ENCODE measurements around the gene RPS4Y1.

- TF ChIP-seq, protein P1, sequence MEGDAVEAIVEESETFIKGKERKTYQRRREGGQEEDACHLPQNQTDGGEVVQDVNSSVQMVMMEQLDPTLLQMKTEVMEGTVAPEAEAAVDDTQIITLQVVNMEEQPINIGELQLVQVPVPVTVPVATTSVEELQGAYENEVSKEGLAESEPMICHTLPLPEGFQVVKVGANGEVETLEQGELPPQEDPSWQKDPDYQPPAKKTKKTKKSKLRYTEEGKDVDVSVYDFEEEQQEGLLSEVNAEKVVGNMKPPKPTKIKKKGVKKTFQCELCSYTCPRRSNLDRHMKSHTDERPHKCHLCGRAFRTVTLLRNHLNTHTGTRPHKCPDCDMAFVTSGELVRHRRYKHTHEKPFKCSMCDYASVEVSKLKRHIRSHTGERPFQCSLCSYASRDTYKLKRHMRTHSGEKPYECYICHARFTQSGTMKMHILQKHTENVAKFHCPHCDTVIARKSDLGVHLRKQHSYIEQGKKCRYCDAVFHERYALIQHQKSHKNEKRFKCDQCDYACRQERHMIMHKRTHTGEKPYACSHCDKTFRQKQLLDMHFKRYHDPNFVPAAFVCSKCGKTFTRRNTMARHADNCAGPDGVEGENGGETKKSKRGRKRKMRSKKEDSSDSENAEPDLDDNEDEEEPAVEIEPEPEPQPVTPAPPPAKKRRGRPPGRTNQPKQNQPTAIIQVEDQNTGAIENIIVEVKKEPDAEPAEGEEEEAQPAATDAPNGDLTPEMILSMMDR (IDR thresholded peaks at IDR 0.05): no peak
- TF ChIP-seq, protein P2, sequence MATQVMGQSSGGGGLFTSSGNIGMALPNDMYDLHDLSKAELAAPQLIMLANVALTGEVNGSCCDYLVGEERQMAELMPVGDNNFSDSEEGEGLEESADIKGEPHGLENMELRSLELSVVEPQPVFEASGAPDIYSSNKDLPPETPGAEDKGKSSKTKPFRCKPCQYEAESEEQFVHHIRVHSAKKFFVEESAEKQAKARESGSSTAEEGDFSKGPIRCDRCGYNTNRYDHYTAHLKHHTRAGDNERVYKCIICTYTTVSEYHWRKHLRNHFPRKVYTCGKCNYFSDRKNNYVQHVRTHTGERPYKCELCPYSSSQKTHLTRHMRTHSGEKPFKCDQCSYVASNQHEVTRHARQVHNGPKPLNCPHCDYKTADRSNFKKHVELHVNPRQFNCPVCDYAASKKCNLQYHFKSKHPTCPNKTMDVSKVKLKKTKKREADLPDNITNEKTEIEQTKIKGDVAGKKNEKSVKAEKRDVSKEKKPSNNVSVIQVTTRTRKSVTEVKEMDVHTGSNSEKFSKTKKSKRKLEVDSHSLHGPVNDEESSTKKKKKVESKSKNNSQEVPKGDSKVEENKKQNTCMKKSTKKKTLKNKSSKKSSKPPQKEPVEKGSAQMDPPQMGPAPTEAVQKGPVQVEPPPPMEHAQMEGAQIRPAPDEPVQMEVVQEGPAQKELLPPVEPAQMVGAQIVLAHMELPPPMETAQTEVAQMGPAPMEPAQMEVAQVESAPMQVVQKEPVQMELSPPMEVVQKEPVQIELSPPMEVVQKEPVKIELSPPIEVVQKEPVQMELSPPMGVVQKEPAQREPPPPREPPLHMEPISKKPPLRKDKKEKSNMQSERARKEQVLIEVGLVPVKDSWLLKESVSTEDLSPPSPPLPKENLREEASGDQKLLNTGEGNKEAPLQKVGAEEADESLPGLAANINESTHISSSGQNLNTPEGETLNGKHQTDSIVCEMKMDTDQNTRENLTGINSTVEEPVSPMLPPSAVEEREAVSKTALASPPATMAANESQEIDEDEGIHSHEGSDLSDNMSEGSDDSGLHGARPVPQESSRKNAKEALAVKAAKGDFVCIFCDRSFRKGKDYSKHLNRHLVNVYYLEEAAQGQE (IDR thresholded peaks at IDR 0.05; ENCODE audit: low read depth, low read length): no peak
- TF ChIP-seq FOSL2 (IDR thresholded peaks at IDR 0.05; ENCODE audit: borderline replicate concordance, low read depth) (no peak), MAX (IDR thresholded peaks at IDR 0.05; ENCODE audit: low read depth) (no peak), JUND (IDR thresholded peaks at IDR 0.05) (no peak), RFX5 (IDR thresholded peaks at IDR 0.05; ENCODE audit: low read length) (no peak), FOXM1 (IDR thresholded peaks at IDR 0.05; ENCODE audit: low read depth) (no peak), USF1 (IDR thresholded peaks at IDR 0.05; ENCODE audit: borderline replicate concordance, low read depth) (no peak), EZH2phosphoT487 (IDR thresholded peaks at IDR 0.05; ENCODE audit: borderline replicate concordance, low read depth) (no peak), MXI1 (IDR thresholded peaks at IDR 0.05; ENCODE audit: low read depth, low read length) (no peak)
These were observed 46.6 kb downstream of the RPS4Y1 start for GRCh38 chrY:2887955-2888354.
